Measurements from ENCODE around the gene TPTE.
"Not testable (repeated sequence)": the region's sequence is repeated elsewhere in the genome, so short reads cannot be mapped to it uniquely, and the experiment has no call there.

DNA sequence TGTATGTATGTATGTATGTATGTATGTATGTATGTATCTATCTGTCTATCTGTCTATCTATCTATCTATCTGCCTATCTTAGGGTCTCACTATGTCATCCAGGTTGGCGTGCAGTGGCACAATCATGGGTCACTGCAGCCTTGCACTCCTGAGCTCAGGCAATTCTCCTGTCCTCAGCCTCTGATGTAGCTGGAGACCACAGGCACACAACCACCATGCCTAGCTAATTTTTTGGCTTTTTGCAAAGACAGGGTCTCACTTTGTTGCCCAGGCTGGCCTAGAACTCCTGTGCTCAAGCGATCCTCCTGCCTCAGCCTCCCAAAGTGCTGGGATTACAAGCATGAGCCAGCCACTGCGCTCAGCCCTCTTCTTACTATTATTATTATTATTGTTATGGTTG, 4.5 kb upstream of the TPTE start:
- TF ChIP-seq, protein P1, sequence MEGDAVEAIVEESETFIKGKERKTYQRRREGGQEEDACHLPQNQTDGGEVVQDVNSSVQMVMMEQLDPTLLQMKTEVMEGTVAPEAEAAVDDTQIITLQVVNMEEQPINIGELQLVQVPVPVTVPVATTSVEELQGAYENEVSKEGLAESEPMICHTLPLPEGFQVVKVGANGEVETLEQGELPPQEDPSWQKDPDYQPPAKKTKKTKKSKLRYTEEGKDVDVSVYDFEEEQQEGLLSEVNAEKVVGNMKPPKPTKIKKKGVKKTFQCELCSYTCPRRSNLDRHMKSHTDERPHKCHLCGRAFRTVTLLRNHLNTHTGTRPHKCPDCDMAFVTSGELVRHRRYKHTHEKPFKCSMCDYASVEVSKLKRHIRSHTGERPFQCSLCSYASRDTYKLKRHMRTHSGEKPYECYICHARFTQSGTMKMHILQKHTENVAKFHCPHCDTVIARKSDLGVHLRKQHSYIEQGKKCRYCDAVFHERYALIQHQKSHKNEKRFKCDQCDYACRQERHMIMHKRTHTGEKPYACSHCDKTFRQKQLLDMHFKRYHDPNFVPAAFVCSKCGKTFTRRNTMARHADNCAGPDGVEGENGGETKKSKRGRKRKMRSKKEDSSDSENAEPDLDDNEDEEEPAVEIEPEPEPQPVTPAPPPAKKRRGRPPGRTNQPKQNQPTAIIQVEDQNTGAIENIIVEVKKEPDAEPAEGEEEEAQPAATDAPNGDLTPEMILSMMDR (IDR thresholded peaks at IDR 0.05): not testable (repeated sequence)
- TF ChIP-seq EZH2 (IDR thresholded peaks at IDR 0.05; ENCODE audit: borderline replicate concordance, insufficient read depth, low read depth, low read length, poor library complexity, severe bottlenecking): not testable (repeated sequence)
